H1 (cell line): ENCODE data around the gene SRSF9. TPM values are rescaled to one million over a fixed set of nuclear protein-coding genes. Genes with fewer than 3 reads are reported as not detected.

Source experiments
- ASH2L ChIP-seq: fragments of 200-600, 300-600 bp; sonication (generic); IDR thresholded peaks from one replicate; pipeline ENCODE4 v1.7.1; 2017; ENCODE audit warnings: low read length
- CTBP2 ChIP-seq: IDR thresholded peaks from 2 replicates; pipeline ENCODE4 v1.7.0; 2011; ENCODE audit warnings: borderline replicate concordance, mild to moderate bottlenecking, moderate library complexity, mixed read lengths, low read length; ENCODE audit not compliant: insufficient read depth, insufficient read length
- FOSL1 ChIP-seq: IDR thresholded peaks from 2 replicates; pipeline ENCODE4 v1.6.1; 2011; ENCODE audit warnings: mild to moderate bottlenecking, low read depth, low read length, moderate library complexity; ENCODE audit not compliant: insufficient read depth
- RFX5 ChIP-seq: IDR thresholded peaks from 2 replicates; pipeline ENCODE4 v1.6.1; 2011; ENCODE audit warnings: low read depth, low read length, improper control_type of control experiment, borderline replicate concordance
- SRF ChIP-seq: IDR thresholded peaks from 2 replicates; pipeline ENCODE4 v1.6.1; 2011; ENCODE audit warnings: mild to moderate bottlenecking, low read depth, low read length, moderate library complexity
- SUZ12 ChIP-seq: fragments of 200-600 bp; sonication (generic); IDR thresholded peaks from 2 replicates; pipeline ENCODE4 v1.6.1; 2012; ENCODE audit warnings: mild to moderate bottlenecking, inconsistent platforms, low read length, moderate library complexity, mixed read lengths
- TEAD4 ChIP-seq: IDR thresholded peaks from 2 replicates; pipeline ENCODE4 v1.6.1; 2012; ENCODE audit warnings: low read depth, low read length, inconsistent platforms, mixed read lengths
- polyA plus RNA-seq, 7 experiments: library from polyadenylated mRNA; depleted of rRNA in 3 of 7; stranded (reverse) in 5 of 7; unstranded in 2 of 7; fragments of >200 nt in 5 of 7; fragments of 200-250 nt in 2 of 7; gene quantifications; 1 replicate in 5 of 7; 2 replicates in 1 of 7; 4 replicates in 1 of 7; pipeline versions ENCODE4 v1.2.1 to v1.2.3, GENCODE V29; 2011 to 2013; ENCODE audit warnings: missing spikeins in 2 of 7, mixed read lengths in 2 of 7
- total RNA-seq: library from RNA; stranded (reverse); fragmentation: NEBNext Ultra II Directional; extraction: Animal tissue kit (Norgen Biotek cat#: 25700); gene quantifications from 2 replicates; pipeline ENCODE4 v1.2.1, GENCODE V29; 2021
- TF ChIP-seq, protein P1 (sequence below): fragments of 300-600 bp; sonication (generic); IDR thresholded peaks from 2 replicates; pipeline ENCODE4 v1.7.1; 2012; ENCODE audit warnings: low read length, moderate library complexity, mild to moderate bottlenecking, inconsistent platforms; ENCODE audit not compliant: insufficient replicate concordance

SRSF9 gene
- total and polyA plus RNA-seq, 2 of the 8 experiments (the other 6 are each of a cell fraction or from before 2014, with no cell fraction given), result 172 to 304 TPM

GRCh38 chr12:120495731-120496412 lies 26.3 kb upstream of the SRSF9 start, which contains the start of gene DYNLL1 (continued):
- TF ChIP-seq SUZ12 (no peak), RFX5 (no peak), TEAD4 (no peak), FOSL1 (no peak), CTBP2 (no peak), SRF (peak; percentile 91), ASH2L (no peak)
- TF ChIP-seq, protein P1, sequence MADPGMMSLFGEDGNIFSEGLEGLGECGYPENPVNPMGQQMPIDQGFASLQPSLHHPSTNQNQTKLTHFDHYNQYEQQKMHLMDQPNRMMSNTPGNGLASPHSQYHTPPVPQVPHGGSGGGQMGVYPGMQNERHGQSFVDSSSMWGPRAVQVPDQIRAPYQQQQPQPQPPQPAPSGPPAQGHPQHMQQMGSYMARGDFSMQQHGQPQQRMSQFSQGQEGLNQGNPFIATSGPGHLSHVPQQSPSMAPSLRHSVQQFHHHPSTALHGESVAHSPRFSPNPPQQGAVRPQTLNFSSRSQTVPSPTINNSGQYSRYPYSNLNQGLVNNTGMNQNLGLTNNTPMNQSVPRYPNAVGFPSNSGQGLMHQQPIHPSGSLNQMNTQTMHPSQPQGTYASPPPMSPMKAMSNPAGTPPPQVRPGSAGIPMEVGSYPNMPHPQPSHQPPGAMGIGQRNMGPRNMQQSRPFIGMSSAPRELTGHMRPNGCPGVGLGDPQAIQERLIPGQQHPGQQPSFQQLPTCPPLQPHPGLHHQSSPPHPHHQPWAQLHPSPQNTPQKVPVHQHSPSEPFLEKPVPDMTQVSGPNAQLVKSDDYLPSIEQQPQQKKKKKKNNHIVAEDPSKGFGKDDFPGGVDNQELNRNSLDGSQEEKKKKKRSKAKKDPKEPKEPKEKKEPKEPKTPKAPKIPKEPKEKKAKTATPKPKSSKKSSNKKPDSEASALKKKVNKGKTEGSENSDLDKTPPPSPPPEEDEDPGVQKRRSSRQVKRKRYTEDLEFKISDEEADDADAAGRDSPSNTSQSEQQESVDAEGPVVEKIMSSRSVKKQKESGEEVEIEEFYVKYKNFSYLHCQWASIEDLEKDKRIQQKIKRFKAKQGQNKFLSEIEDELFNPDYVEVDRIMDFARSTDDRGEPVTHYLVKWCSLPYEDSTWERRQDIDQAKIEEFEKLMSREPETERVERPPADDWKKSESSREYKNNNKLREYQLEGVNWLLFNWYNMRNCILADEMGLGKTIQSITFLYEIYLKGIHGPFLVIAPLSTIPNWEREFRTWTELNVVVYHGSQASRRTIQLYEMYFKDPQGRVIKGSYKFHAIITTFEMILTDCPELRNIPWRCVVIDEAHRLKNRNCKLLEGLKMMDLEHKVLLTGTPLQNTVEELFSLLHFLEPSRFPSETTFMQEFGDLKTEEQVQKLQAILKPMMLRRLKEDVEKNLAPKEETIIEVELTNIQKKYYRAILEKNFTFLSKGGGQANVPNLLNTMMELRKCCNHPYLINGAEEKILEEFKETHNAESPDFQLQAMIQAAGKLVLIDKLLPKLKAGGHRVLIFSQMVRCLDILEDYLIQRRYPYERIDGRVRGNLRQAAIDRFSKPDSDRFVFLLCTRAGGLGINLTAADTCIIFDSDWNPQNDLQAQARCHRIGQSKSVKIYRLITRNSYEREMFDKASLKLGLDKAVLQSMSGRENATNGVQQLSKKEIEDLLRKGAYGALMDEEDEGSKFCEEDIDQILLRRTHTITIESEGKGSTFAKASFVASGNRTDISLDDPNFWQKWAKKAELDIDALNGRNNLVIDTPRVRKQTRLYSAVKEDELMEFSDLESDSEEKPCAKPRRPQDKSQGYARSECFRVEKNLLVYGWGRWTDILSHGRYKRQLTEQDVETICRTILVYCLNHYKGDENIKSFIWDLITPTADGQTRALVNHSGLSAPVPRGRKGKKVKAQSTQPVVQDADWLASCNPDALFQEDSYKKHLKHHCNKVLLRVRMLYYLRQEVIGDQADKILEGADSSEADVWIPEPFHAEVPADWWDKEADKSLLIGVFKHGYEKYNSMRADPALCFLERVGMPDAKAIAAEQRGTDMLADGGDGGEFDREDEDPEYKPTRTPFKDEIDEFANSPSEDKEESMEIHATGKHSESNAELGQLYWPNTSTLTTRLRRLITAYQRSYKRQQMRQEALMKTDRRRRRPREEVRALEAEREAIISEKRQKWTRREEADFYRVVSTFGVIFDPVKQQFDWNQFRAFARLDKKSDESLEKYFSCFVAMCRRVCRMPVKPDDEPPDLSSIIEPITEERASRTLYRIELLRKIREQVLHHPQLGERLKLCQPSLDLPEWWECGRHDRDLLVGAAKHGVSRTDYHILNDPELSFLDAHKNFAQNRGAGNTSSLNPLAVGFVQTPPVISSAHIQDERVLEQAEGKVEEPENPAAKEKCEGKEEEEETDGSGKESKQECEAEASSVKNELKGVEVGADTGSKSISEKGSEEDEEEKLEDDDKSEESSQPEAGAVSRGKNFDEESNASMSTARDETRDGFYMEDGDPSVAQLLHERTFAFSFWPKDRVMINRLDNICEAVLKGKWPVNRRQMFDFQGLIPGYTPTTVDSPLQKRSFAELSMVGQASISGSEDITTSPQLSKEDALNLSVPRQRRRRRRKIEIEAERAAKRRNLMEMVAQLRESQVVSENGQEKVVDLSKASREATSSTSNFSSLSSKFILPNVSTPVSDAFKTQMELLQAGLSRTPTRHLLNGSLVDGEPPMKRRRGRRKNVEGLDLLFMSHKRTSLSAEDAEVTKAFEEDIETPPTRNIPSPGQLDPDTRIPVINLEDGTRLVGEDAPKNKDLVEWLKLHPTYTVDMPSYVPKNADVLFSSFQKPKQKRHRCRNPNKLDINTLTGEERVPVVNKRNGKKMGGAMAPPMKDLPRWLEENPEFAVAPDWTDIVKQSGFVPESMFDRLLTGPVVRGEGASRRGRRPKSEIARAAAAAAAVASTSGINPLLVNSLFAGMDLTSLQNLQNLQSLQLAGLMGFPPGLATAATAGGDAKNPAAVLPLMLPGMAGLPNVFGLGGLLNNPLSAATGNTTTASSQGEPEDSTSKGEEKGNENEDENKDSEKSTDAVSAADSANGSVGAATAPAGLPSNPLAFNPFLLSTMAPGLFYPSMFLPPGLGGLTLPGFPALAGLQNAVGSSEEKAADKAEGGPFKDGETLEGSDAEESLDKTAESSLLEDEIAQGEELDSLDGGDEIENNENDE, result no peak
- TF ChIP-seq, all 59 proteins: peak for 18
